Brain microvascular endothelial cell (primary cell): ENCODE data around the gene COL4A1.

ENCODE experiments used
- DNase-seq: peaks from one replicate; pipeline ENCODE4 v3.0.0-alpha.2; 2020
- H3K27ac ChIP-seq: fragments of 250-450 bp; sonication (Bioruptor Pico); 2 replicates; pipeline ENCODE4 v1.5.1; 2020; ENCODE audit warnings: mild to moderate bottlenecking, moderate library complexity
- H3K27me3 ChIP-seq: fragments of 250-450 bp; sonication (Bioruptor Pico); replicated peaks from 2 replicates; pipeline ENCODE4 v1.5.1; 2020; ENCODE audit warnings: mild to moderate bottlenecking
- H3K36me3 ChIP-seq: fragments of 250-450 bp; sonication (Bioruptor Pico); replicated peaks from 2 replicates; pipeline ENCODE4 v1.5.1; 2020; ENCODE audit warnings: mild to moderate bottlenecking
- H3K4me3 ChIP-seq: 2 replicates; pipeline ENCODE4 v1.5.1; 2011; ENCODE audit warnings: low read depth, mild to moderate bottlenecking, control low read depth, low read length, moderate library complexity
- in situ Hi-C: cut with HindIII; loops from 2 replicates; pipeline ENCODE4 v1.10.0; 2017; ENCODE audit warnings: low sequenced_read_pairs, low pct_ligation_motif_present
- TF ChIP-seq, protein P1 (sequence below): IDR thresholded peaks from 2 replicates; pipeline ENCODE4 v1.5.1; 2011; ENCODE audit warnings: low read depth, mild to moderate bottlenecking, moderate library complexity, low read length, control low read depth, inconsistent platforms; ENCODE audit errors: missing control alignments

The COL4A1 gene

DNA sequence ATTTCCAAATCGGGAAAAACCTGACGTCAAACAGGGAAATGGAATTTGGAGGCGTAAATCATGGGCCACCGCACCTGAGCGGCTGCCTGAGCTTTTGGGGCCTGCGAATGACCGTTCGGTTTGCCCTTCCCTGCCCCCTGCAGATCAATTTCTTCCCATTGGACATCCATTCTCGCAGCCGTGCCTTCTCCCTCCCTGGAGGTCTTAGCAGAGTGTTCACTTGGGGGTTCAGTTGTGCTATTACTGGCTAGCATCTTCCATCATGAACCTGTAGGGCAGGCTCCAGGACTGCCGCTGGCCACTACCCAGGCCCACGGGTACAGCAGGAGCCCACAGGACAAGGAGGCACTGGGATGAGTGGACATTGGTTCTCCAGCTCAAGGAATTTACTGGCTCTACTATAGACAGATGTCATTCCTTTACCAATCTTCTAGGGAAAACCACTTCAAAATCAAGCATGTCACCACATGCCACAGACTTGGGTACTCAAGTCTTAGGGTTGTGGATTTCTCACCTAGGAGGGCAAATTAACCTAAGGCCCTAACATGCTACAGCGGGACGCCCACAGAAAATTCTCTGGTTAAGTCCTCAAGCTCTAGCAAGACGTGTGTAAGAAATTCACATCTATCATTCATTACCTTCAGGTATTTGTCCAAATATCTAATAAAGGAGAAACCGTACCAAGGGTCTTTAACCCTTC lies 75.5 kb downstream of the COL4A1 start:
- peak overlapping the region; percentile 94 for H3K27ac ChIP-seq
- no peak overlapping the region for H3K4me3 ChIP-seq
- peaks cover 35% of the 10 kb centered on the region for H3K36me3 ChIP-seq
- H3K27me3 ChIP-seq, result no peaks in the 10 kb centered on the region
- TF ChIP-seq, protein P1, sequence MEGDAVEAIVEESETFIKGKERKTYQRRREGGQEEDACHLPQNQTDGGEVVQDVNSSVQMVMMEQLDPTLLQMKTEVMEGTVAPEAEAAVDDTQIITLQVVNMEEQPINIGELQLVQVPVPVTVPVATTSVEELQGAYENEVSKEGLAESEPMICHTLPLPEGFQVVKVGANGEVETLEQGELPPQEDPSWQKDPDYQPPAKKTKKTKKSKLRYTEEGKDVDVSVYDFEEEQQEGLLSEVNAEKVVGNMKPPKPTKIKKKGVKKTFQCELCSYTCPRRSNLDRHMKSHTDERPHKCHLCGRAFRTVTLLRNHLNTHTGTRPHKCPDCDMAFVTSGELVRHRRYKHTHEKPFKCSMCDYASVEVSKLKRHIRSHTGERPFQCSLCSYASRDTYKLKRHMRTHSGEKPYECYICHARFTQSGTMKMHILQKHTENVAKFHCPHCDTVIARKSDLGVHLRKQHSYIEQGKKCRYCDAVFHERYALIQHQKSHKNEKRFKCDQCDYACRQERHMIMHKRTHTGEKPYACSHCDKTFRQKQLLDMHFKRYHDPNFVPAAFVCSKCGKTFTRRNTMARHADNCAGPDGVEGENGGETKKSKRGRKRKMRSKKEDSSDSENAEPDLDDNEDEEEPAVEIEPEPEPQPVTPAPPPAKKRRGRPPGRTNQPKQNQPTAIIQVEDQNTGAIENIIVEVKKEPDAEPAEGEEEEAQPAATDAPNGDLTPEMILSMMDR, result no peak
- in situ Hi-C loops, result no loop called here
- DNase-seq, result no peak

- Histone ChIP-seq H3K36me3 (peaks cover 30% of the 10 kb centered on the region), H3K4me3 (no peak overlapping the region), H3K27ac (peak overlapping the region; percentile 94), H3K27me3 (no peaks in the 10 kb centered on the region)
- in situ Hi-C loops, result no loop called here
- no peak for DNase-seq
- TF ChIP-seq, protein P1, result no peak
These were observed 76.2 kb downstream of the COL4A1 start for GRCh38 chr13:110230661-110231347.

DNA sequence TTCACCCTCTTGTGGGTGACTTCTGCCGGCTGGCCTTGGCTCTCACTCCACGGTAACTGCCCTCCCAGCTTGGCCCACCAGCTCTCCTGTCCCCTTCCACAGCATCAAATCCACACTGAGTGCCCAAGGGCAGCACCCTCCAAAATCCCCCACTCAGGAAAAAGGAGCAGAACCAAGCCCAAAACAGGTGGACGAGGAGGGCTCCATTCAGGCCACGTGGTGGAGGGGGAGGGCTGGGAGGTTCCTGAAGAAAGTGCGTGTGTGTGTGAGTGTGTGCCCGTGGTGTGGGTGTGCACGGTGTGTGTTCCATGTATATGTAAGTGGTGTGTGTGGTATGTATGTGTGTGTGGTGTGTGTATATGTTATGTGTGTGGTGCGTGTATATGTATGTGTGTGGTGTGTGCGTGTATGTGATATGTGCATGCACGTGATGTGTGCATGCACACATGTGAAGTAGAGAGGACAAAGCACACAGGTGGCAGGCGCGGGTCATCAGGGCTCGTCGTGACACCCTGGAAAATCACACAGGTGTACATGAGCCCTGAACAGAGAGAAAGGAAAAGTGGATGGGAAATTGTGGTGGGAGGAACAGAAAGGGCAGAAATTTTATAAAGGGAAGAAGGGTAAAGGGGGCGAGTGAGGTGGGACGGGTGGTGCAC lies 76.9 kb downstream of the COL4A1 start:
- TF ChIP-seq, protein P1, result no peak
- in situ Hi-C loops, result no loop called here
- Histone ChIP-seq H3K4me3 (no peak overlapping the region), H3K27ac (peak overlapping the region; percentile 36), H3K36me3 (peaks cover 30% of the 10 kb centered on the region), H3K27me3 (no peaks in the 10 kb centered on the region)
- DNase-seq, result no peak

- Histone ChIP-seq H3K27me3 (no peaks in the 10 kb centered on the region), H3K27ac (peak overlapping the region; percentile 36), H3K4me3 (no peak overlapping the region), H3K36me3 (peaks cover 33% of the 10 kb centered on the region)
- in situ Hi-C loops, result no loop called here
- DNase-seq, result peak; percentile 42
- TF ChIP-seq, protein P1, result no peak
These were observed 77.7 kb downstream of the COL4A1 start for GRCh38 chr13:110228936-110229904.

DNA sequence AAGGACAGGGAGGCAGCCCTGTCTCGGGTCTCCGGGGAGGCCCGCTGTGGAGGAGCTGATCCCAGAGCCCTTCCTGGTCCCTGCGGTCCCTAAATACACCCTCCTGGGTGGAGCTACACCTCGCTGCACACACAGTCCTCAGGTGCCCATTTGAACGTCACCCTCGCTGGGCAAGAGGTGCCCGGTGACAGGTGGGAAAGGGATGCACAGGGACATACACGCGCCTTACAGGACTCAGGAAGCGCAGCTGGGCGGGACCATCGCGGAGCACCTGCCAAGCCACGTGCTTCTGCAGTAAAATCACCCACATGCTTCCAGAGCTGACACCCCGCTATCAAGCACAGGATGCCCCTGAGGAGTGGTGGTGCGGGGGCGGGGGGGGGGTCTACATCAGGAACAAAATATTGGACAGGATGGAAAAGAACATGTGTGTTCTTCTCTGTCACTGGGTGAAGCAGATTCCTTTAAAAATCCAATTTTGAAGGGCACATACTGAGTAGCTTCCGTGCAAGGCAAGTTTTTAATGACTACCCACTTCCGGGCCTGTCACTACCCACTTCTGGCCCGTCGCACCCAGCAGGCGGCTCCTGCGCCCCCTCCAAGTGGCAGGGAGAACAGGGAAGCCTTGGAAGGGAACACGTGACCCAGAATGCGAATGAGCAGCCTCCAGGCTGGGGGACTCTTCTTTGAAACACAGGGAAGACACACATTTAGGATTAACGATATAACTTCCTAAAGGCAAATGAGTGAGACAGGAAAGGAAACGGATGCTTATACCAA lies 78.9 kb downstream of the COL4A1 start:
- no peaks in the 10 kb centered on the region for H3K27me3 ChIP-seq
- DNase-seq, result no peak
- H3K36me3 ChIP-seq, result peaks cover 39% of the 10 kb centered on the region
- no peak overlapping the region for H3K4me3 ChIP-seq
- in situ Hi-C loops, result no loop called here
- peak overlapping the region; percentile 36 for H3K27ac ChIP-seq
- TF ChIP-seq, protein P1, result no peak
